Occipital lobe (tissue), 2 donors: ENCODE measurements around the gene TTC9C. TPM values are rescaled to one million over a fixed set of nuclear protein-coding genes. Genes with fewer than 3 reads are reported as not detected.
"Not testable (repeated sequence)": the region's sequence is repeated elsewhere in the genome, so short reads cannot be mapped to it uniquely, and the experiment has no call there.

Experiments
- DNase-seq: peaks from one replicate; lab custom pipeline; 2025; lab: John Stamatoyannopoulos, UW
- total RNA-seq: library from RNA; depleted of rRNA; stranded (reverse); fragments of >200 nt; gene quantifications from one replicate; pipeline ENCODE4 v1.2.3, GENCODE V29; 2014

The TTC9C gene, protein sequence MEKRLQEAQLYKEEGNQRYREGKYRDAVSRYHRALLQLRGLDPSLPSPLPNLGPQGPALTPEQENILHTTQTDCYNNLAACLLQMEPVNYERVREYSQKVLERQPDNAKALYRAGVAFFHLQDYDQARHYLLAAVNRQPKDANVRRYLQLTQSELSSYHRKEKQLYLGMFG
- total RNA-seq, result 23.7 TPM

DNA sequence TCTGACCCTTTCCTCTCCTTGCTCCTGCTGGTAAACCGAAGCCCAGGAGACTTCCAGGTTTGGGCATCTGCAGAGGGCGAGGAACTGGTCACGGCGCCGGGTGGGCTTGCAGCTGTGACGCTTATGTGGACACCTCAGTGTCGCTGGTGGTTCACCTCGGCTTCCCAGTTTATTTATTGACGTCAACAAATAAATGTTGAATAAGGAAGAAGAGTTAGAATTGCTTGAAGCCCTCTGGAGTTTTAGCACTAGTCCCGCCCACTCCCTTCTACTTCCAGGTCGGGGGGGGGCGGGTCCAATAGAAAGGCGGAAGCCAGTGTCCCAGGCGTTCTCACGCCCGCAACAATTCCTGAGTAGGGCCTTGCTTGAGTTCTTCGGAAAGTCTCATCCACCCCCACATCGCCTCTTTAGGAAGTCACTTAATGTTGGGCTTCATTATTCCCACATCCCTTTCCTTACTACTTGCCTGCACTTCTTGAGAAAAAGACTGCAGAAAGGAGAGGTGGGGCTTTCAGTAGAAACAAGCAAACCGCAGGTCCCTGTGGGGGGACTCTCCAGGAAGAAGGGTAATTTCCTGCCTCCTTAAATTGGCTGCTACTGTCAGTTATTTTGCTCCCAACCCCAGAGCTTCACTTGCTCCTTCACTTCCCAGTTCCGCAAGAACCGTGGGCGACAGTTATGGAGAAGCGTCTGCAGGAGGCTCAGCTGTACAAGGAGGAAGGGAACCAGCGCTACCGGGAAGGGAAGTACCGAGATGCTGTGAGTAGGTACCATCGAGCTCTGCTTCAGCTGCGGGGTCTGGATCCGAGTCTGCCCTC, at the start of gene TTC9C:
Gene TTC9C, plus strand, starts transcription at position 316 of the 818 bp plus-strand sequence. Its CDS starts 363 bp downstream, at position 679.
- DNase-seq, result peak; percentile 77

DNA sequence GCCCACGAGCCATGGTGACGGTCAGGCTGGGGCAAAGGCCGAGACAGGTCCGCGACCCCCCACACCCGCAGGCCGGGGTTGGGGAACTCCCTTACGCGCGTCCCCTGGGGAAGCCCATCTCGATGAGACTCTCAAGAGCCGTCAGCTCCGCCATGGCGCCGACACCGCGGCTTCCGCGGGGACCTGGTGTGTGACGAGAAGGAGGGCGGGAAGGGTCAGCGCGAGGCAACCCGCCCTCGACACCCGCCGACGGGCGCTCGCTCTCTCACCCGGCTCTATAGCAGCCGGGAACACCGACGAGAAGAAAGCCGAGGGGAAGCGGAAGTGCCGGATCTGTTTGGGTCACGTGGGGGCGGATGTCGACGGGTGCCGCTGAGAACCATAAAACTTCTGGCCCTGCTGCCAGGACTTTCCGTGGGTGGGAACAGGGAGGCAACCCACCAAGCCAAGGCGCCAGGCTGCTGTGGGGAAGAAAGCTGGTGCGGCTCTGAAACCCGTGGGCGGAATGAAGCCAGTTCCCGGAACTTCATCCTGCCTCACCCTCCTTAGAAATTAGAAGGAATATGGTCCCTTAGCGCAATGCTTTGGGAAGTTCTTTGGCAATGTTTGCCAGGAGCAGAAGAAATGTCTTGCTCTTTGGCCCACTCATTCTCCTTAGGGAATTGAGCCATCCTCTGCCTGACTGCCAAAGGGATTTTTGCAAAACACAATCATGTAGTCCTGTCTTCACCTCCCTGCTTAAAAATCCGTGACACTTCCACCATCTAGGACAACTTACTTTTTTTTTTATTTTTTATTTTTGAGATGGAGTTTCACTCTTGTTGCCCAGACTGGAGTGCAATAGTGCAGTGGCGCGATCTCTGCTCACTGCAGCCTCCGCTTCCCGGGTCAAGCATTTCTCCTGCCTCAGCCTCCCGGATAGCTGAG, 49.3 kb upstream of the TTC9C start, which contains the start of gene UBXN1:
Gene UBXN1, minus strand, starts transcription at position 304 of the 927 bp plus-strand sequence. Its CDS starts 150 bp downstream, at position 154.
- DNase-seq, result peak; percentile 83

DNA sequence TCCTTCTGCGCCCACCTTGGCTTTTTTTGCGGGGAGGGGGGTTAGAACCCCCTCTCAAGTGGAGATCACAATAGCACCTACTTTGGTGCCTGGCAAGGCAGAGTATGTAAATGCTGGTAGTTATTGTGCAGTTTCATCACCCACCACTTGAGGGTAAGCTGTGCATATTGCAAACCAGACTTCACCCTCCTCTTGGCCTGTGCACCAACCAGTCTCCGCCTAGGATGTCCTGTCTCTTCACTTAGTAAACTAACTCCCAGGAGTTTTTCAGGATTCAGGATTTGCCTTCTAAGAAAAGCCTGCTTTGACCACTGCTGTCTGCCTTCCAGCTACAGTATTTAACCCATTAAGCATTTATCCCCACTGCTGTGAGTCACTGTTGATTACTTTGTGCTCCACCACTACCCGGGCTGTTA, 47.5 kb upstream of the TTC9C start:
- no peak for DNase-seq

GRCh38 chr11:62682518-62682917, 45.8 kb upstream of the TTC9C start:
- DNase-seq, result no peak

DNA sequence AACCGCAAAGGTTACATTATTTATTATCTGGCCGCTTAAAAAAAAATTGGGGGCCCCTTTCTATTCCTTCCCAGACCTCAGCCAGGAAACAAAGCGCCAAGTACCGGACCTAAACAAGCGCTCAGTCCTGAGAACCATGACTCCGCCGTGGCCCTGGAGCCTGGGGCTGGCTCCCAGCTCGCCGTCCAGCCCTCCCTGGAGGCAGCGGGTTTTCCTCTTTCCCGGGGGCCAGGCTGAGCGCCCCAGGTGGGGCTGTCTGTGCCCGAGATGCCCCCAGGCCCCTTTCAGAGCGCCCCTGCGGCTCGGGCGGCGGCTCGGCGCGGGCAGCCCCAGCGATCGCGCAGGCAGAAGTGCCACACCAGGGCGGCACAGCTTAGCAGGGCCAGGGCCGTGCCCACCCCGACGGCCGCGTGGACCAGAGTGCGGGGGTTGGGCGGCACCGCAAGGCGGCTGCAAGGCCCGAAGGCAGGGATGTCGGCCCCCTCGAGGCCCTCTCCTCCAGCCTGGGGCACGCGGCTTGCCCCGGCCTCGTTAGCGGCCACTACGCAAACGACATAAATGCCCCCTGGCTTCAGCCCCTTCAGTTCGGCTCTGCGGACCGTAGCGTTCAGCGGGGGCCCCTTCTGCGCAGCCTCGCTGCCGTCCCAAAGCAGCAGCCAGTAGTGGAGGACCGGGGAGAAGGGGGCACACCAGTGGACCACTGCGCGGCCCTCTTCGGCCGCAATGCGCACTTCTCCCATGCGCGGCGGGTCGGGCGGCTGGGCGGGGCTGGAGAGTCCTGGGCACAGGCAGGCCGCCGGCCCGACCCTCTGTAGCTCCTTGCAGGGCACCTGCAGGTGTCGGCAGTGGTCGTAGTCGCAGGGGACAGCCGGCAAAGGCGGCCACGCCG, 40.5 kb upstream of the TTC9C start:
- no peak for DNase-seq

DNA sequence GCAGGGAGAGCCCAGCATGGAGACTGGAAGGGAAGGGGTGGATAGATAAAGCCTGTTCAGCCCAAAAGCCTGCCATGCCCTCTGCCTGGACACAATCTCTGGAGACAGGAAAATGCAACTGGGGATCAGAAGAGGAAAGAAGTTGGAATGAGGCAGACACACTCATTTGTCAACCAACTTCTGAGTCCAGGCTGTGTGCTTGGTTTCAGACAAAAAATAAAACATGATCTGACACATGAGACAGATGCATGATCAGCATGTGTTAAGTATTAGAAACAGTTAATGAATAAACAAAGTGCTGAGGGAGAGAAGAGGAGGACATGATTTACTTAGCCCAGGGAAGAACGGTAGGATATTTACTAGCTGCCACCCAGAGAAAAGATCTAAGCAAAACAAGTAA, 39.8 kb upstream of the TTC9C start:
- DNase-seq, result no peak

- DNase-seq, result peak; percentile 32
These were observed 38.7 kb upstream of the TTC9C start, which contains the start of gene LRRN4CL for GRCh38 chr11:62689421-62690183. TSS of gene LRRN4CL (minus strand) at chr11:62689530. CDS start at chr11:62688508, 1,022 bp downstream.

DNA sequence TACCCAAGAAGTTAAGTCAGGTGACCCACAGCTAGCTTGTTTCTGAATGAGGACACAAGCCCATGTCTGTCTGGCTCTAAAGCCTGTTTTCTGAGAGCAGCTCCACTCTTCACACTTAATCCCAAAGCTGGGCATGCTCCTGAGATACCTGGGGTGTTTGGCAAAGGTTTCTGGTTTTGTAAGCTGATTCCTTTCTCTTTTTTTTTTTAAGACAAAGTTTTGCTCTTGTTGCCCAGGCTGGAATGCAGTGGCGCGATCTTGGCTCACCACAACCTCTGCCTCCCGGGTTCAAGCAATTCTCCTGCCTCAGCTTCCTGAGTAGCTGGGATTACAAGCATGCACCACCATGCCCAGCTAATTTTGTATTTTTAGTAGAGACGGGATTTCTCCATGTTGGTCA, 34.7 kb upstream of the TTC9C start:
- DNase-seq, result not testable (repeated sequence)

DNA sequence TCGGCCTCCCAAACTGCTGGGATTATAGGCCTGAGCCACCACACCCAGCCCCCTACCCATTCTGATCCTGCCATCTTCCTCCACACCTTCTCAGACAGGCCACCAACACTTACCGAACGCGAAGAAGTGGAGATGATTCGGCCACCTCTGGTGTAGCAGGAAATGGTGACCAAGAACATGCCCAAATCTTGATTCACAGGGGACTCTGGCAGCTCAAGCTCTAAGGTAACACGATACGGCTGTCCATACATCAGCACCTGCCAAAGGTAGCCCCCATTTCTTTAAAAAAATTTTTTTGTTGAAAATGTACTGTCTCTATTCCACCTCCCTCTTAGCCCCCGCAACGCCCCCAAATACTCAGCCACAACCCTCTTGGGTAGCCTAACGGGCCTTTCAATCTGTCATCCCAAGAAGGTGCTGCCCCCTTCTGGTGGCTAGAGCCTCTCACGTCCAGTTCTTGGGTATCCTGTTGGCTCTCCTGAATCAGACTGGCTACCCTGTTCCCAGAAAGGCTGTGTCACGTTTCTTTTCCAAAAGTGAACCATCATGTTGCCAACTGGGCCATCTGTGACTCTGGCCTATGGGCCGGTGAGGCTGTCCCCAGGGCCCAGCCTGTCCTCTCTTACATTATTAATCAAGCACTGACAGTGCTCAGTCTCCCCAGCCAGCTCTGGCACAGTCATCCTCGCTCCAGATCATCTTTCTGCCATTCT, 33.7 kb upstream of the TTC9C start:
- peak; percentile 46 for DNase-seq

GRCh38 chr11:62702246-62702645, 26.0 kb upstream of the TTC9C start:
- no peak for DNase-seq

DNA sequence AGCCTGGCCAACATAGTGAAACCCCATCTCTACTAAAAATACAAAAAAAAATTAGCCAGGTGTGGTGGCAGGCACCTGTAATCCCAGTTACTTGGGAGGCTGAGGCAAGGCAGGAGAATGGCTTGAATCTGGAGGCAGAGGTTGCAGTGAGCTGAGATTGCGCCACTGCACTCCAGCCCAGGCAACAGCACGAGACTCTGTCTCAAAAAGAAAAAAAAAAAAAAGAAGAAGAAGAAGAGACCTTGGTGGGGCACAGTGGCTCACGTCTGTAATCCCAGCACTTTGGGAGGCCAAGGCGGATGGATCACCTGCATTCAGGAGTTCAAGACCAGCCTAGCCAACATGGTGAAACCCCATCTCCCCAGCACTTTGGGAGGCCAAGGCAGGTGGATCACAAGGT, 24.4 kb upstream of the TTC9C start:
- not testable (repeated sequence) for DNase-seq

- DNase-seq, result no peak
These were observed 22.9 kb upstream of the TTC9C start for GRCh38 chr11:62705413-62705812.

DNA sequence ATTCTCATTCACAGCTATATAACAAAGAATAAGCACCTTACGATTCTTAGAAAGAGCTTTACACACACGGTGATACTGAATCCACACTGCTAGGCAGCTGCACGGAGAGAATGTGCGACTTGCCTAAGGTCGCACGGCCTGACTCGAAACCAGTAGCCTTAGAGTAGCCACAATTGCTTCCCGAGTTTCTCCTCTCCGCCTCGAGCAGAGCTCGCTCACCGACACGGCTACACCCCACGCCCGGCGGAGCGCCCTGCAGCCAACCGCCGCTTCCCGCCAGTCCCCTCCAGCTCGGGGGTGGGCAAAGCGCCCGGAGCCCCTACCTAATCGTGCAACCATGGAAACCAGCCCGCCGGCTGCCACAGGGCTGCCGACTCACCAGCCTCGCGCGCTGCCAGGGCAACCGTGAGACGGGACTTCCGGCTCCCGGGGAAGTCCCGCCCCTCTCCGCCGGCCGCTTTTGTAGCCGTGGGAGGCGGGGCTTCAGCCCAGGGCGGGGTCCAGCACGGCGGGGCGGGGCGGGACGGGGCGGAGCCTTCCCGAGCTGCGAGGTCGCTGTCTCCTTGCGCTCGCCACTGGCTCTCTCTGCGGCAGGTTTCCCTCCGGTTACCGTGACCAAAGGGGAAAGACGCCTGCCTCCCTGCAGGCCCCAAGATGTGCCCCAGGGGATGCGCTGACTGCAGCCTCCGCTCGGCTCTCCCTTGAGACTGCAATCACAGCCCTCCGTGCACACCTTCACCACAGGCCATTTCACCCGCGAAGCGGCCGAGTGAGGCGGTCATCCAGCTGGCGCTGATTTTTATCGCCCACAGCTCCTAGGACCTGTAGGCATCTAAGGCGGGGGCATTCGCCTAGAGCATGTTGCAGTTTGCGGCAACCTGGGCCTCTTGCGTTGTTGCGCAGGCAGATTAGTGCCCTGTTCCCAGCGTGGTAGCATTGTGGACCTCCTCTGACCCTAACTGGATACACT, 22.1 kb upstream of the TTC9C start:
- peak; percentile 94 for DNase-seq

DNA sequence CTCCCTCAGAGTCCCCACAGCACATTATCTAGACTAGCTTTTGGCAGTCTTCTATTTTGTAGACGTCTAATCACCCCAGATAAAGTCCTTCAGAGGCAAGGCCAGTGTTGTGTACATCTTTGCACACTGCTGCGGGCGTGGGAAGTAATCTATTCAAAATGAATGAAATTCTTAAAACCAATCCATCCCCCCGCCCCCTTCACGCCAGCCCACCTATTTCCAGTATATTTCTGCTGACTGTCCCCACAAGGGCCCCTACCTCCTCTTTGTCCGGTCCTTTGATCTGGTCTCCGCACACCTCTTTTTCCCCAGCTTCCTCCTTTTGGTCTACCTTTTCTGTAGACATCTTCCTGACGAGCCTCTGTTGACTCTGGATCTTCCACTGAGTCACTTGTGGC, 21.4 kb upstream of the TTC9C start:
- DNase-seq, result no peak

- DNase-seq, result peak; percentile 92
These were observed 20.9 kb upstream of the TTC9C start, which contains the start of the genes BSCL2 and GNG3 for GRCh38 chr11:62707277-62707861. TSS of gene BSCL2 (minus strand) at chr11:62707424. CDS start at chr11:62707195, 229 bp downstream. TSS of gene GNG3 (plus strand) at chr11:62707676. CDS start at chr11:62708296, 620 bp downstream.

GRCh38 chr11:62708392-62708791, 19.9 kb upstream of the TTC9C start:
- DNase-seq, result no peak

DNA sequence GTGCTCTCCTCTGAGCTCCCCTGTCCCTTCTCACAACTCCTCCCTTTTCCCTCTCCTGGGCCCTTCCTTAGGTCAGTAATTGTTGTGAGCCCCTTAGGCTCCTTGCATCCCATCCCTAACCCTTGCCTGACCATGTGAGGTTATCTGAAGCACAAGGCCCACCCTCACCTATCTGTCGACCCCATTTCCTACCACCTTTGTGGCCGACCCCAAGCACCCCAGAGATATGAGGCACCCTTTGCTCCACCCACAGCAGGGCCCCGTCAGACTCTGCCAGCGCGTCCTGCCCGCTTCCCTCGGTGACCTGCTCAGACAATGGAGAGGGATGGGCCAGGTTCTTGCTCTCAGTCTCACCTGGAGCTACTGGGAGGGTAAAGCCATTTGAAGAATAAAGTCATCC, 19.5 kb upstream of the TTC9C start:
- no peak for DNase-seq
